ENCODE data around the gene MICALL2.

DNA sequence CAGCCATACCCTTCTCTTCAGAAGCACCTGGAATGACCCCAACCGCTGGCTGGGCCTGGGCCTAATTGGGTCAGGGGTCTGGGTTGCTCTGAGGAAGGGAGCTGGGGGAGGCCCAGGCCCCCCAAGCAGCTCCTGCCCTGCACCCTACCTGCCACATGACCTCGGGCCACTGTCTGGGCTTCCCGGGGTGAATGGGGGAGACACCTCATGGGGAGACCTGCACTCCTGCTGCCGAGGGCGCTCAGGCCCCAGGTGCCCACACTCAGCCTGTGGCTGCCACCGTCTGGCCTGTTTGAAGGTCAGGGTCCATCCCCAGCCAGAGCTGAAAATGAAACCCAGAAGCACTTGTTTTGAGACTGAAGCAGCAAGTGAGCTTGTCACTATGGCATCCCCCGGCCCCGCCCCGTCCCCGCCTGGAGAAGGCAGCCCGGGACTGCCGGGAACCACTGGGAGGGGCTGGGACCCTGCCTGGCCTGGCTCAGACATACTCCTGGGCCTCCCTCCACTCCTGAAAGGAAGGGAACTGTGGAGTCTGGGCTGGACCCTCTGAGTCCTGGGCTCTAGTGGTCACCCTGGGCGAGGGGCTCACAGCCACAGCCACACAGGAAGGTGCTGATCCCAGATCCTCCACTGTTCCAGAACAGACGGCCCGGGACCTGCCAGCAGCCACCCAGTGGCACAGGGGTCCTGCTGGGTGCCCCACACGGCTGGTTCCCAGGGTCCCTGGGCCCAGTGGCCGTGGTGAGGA is 7.4 kb upstream of the MICALL2 start:
- TF ChIP-seq POLR2A (IDR thresholded peaks at IDR 0.05) = peak in 1 of 2 donors; percentile 43
- peak in 2 of 6 experiments; percentile 9 to 23 for TF ChIP-seq CTCF (IDR thresholded peaks at IDR 0.05)

Data from adrenal gland (tissue), 5 donors.